ENCODE results near the gene SORCS3.

DNA sequence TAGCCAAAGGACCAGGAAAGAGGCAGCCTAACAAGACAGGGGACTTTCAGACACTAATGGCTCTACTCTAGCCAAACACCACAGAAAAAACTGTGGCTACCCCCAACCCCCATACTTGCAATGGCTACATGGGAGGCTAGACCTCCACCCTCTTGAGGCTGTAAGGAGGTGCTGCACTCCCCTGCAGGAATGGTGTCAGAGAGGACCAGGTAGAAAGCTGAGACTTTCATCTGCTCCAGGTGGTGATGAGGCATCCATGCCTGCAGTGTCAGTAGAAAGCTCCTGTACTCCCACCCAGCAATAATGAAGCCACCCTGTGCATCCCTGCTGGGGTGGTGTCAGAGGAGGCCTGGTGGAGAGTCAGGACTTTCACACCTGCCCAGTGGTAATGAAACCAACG lies 18.9 kb upstream of the SORCS3 start:
- TF ChIP-seq POLR2A (IDR thresholded peaks at IDR 0.05) = no peak
- TF ChIP-seq, protein P1, sequence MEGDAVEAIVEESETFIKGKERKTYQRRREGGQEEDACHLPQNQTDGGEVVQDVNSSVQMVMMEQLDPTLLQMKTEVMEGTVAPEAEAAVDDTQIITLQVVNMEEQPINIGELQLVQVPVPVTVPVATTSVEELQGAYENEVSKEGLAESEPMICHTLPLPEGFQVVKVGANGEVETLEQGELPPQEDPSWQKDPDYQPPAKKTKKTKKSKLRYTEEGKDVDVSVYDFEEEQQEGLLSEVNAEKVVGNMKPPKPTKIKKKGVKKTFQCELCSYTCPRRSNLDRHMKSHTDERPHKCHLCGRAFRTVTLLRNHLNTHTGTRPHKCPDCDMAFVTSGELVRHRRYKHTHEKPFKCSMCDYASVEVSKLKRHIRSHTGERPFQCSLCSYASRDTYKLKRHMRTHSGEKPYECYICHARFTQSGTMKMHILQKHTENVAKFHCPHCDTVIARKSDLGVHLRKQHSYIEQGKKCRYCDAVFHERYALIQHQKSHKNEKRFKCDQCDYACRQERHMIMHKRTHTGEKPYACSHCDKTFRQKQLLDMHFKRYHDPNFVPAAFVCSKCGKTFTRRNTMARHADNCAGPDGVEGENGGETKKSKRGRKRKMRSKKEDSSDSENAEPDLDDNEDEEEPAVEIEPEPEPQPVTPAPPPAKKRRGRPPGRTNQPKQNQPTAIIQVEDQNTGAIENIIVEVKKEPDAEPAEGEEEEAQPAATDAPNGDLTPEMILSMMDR (IDR thresholded peaks at IDR 0.05) = no peak
- no peak for TF ChIP-seq POLR2AphosphoS5 (IDR thresholded peaks at IDR 0.05)
